Measurements from ENCODE around the gene CYFIP2.
A peak's percentile ranks its signal among the peaks of the same experiment; 100 is the strongest.

Gene CYFIP2

DNA sequence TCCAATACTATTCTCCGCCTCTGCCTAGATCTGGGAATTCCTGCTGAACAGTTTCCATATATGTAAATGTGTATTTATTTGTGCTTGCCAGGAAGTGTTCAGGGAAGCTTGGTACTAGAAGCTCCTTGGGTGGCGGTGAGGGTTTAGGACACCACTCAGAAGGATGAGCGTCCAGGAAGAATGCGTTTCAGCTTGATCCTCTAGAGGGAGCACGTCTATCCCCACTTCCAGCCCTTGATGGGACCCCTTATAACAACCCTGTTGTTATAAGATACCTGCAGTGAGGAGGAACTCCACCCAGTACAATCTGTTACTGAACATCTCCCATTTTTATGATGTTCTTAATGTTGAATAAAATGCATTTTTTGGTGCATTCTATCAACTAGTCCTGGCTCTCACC, 88.9 kb downstream of the CYFIP2 start:
- DNase-seq (ENCODE audit: insufficient read length, low spot score) (no peak), FAIRE-seq (no peak)
- TF ChIP-seq CTCF (IDR thresholded peaks at IDR 0.05; ENCODE audit: insufficient read depth, missing control alignments): peak; percentile 9

GRCh38 chr5:157356576-157356975, 90.7 kb downstream of the CYFIP2 start:
- TF ChIP-seq CTCF (IDR thresholded peaks at IDR 0.05; ENCODE audit: insufficient read depth, missing control alignments): no peak
- DNase-seq (ENCODE audit: insufficient read length, low spot score) (no peak), FAIRE-seq (no peak)

- no peak for TF ChIP-seq CTCF (IDR thresholded peaks at IDR 0.05; ENCODE audit: insufficient read depth, missing control alignments)
- FAIRE-seq: no peak
- DNase-seq (ENCODE audit: insufficient read length, low spot score): no peak
These were observed 91.9 kb downstream of the CYFIP2 start for GRCh38 chr5:157357823-157358222.

DNA sequence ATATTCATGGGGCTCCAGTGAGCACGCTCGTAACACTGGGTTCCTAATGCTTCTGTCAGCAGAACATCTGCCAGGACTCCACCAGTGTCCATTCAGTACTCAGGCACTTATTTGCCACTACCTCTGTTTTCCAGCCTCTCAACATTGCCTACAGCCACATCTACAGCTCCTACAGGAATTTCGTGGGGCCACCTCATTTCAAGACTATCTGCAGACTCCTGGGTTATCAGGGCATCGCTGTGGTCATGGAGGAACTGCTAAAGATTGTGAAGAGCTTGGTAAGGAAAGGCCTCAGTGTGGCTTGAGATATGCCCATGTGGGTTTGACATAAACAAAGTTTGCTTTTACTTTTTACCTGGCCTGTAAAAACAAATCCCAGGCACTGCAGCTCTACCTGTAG, 92.9 kb downstream of the CYFIP2 start:
- FAIRE-seq (no peak), DNase-seq (ENCODE audit: insufficient read length, low spot score) (no peak)
- no peak for TF ChIP-seq CTCF (IDR thresholded peaks at IDR 0.05; ENCODE audit: insufficient read depth, missing control alignments)

- TF ChIP-seq CTCF (IDR thresholded peaks at IDR 0.05; ENCODE audit: insufficient read depth, missing control alignments): no peak
- DNase-seq (ENCODE audit: insufficient read length, low spot score) (no peak), FAIRE-seq (no peak)
These were observed 93.6 kb downstream of the CYFIP2 start for GRCh38 chr5:157359356-157360055.

GRCh38 chr5:157362012-157362411, 96.1 kb downstream of the CYFIP2 start:
- TF ChIP-seq CTCF (IDR thresholded peaks at IDR 0.05; ENCODE audit: insufficient read depth, missing control alignments): no peak
- FAIRE-seq: no peak
- DNase-seq (ENCODE audit: insufficient read length, low spot score): no peak

DNA sequence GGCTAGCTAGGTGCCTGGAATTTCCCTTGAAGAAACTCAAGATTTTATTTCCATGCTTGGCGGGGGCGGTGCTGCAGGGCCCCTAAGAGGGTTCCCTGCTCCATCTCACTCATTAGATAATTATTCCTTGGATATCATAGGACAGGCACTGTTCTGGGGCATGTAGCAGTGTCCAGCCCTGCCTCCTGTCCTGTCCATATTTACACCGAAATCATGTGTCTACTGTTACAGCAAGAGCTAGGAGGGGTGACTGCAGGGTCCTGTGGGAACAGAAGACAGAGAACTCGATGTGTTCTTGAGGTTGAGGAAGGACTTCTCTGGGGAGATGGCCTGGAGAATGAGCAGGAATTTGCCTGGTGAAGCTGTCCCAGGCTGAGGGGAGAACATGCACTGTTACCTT, 96.6 kb downstream of the CYFIP2 start:
- DNase-seq (ENCODE audit: insufficient read length, low spot score): no peak
- FAIRE-seq: no peak
- no peak for TF ChIP-seq CTCF (IDR thresholded peaks at IDR 0.05; ENCODE audit: insufficient read depth, missing control alignments)

Measured in D721Med (cell line).